Iris pigment epithelial cell (primary cell): ENCODE measurements around the gene CX3CL1.
"Not testable (repeated sequence)": the region's sequence is repeated elsewhere in the genome, so short reads cannot be mapped to it uniquely, and the experiment has no call there.

Experiments used
- DNase-seq: peaks from one replicate; pipeline ENCODE4 v3.0.0-alpha.2; 2011; ENCODE audit warnings: low read depth

CX3CL1 gene

GRCh38 chr16:57382535-57383275, 10.4 kb downstream of the CX3CL1 start:
- no peak for DNase-seq

- DNase-seq, result peak; percentile 8
These were observed 11.3 kb downstream of the CX3CL1 start for GRCh38 chr16:57383276-57384247.

- no peak for DNase-seq
These were observed 12.2 kb downstream of the CX3CL1 start for GRCh38 chr16:57384248-57385070.

- no peak for DNase-seq
These were observed 12.8 kb downstream of the CX3CL1 start for GRCh38 chr16:57385083-57385482.

GRCh38 chr16:57386381-57386951, 14.2 kb downstream of the CX3CL1 start:
- DNase-seq, result no peak

GRCh38 chr16:57387598-57388354, 15.5 kb downstream of the CX3CL1 start:
- no peak for DNase-seq

GRCh38 chr16:57388359-57389086, 16.2 kb downstream of the CX3CL1 start:
- DNase-seq, result no peak

- no peak for DNase-seq
These were observed 16.8 kb downstream of the CX3CL1 start for GRCh38 chr16:57389087-57389468.

- no peak for DNase-seq
These were observed 18.5 kb downstream of the CX3CL1 start for GRCh38 chr16:57390636-57391295.

GRCh38 chr16:57391300-57391699, 19.0 kb downstream of the CX3CL1 start:
- no peak for DNase-seq

- DNase-seq, result no peak
These were observed 19.4 kb downstream of the CX3CL1 start for GRCh38 chr16:57391708-57392107.

- DNase-seq, result no peak
These were observed 20.4 kb downstream of the CX3CL1 start for GRCh38 chr16:57392694-57393093.

GRCh38 chr16:57394444-57394843, 22.2 kb downstream of the CX3CL1 start:
- peak; percentile 21 for DNase-seq

GRCh38 chr16:57395026-57395425, 22.7 kb downstream of the CX3CL1 start:
- DNase-seq, result no peak

- no peak for DNase-seq
These were observed 24.5 kb downstream of the CX3CL1 start for GRCh38 chr16:57396786-57397185.

GRCh38 chr16:57397493-57397892, 25.2 kb downstream of the CX3CL1 start:
- DNase-seq, result not testable (repeated sequence)

GRCh38 chr16:57401943-57402640, 29.8 kb downstream of the CX3CL1 start:
- no peak for DNase-seq

GRCh38 chr16:57403965-57404817, 31.9 kb downstream of the CX3CL1 start, which contains the start of gene CCL17:
Gene CCL17, plus strand, starts transcription at chr16:57404767. Its CDS starts 9,166 bp downstream, at chr16:57413933.
- DNase-seq, result no peak
